ENCODE measurements around the gene HOXB6.

- TF ChIP-seq, protein P1, sequence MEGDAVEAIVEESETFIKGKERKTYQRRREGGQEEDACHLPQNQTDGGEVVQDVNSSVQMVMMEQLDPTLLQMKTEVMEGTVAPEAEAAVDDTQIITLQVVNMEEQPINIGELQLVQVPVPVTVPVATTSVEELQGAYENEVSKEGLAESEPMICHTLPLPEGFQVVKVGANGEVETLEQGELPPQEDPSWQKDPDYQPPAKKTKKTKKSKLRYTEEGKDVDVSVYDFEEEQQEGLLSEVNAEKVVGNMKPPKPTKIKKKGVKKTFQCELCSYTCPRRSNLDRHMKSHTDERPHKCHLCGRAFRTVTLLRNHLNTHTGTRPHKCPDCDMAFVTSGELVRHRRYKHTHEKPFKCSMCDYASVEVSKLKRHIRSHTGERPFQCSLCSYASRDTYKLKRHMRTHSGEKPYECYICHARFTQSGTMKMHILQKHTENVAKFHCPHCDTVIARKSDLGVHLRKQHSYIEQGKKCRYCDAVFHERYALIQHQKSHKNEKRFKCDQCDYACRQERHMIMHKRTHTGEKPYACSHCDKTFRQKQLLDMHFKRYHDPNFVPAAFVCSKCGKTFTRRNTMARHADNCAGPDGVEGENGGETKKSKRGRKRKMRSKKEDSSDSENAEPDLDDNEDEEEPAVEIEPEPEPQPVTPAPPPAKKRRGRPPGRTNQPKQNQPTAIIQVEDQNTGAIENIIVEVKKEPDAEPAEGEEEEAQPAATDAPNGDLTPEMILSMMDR (IDR thresholded peaks at IDR 0.05) = no peak
- TF ChIP-seq POLR2A (IDR thresholded peaks at IDR 0.05; ENCODE audit: low read length) = no peak
- no peak for TF ChIP-seq MAFK (IDR thresholded peaks at IDR 0.05; ENCODE audit: partially characterized antibody)
- no peak for TF ChIP-seq CHD4 (IDR thresholded peaks at IDR 0.05; ENCODE audit: borderline replicate concordance)
- TF ChIP-seq, protein P2, sequence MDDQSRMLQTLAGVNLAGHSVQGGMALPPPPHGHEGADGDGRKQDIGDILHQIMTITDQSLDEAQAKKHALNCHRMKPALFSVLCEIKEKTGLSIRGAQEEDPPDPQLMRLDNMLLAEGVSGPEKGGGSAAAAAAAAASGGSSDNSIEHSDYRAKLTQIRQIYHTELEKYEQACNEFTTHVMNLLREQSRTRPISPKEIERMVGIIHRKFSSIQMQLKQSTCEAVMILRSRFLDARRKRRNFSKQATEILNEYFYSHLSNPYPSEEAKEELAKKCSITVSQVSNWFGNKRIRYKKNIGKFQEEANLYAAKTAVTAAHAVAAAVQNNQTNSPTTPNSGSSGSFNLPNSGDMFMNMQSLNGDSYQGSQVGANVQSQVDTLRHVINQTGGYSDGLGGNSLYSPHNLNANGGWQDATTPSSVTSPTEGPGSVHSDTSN (IDR thresholded peaks at IDR 0.05) = no peak
- no peak for TF ChIP-seq CEBPB (IDR thresholded peaks at IDR 0.05)
- TF ChIP-seq MAX (IDR thresholded peaks at IDR 0.05) = no peak
- TF ChIP-seq KDM1A (IDR thresholded peaks at IDR 0.05; ENCODE audit: low read depth) = no peak
Observed at GRCh38 chr17:48556576-48557401, 48.0 kb downstream of the HOXB6 start.

Measured in A549 (cell line).